Mucosa of gallbladder (tissue), 1 donor: ENCODE data around the gene EGFL8. TPM values are rescaled to one million over a fixed set of nuclear protein-coding genes. Genes with fewer than 3 reads are reported as not detected.
A peak's percentile ranks its signal among the peaks of the same experiment; 100 is the strongest.
"Not testable (repeated sequence)": the region's sequence is repeated elsewhere in the genome, so short reads cannot be mapped to it uniquely, and the experiment has no call there.

ENCODE experiments used
- DNase-seq: peaks from one replicate; pipeline ENCODE4 v3.0.0-alpha.2; 2020; ENCODE audit warnings: low spot score
- total RNA-seq: library from RNA; stranded (reverse); gene quantifications from one replicate; pipeline ENCODE4 v1.2.1, GENCODE V29; 2021
- donor health status: DM: no; HTN: no; CAD: no.

The EGFL8 gene
- 13.6 TPM for total RNA-seq

- no peak for DNase-seq
Observed at GRCh38 chr6:32164295-32164694, at the start of gene EGFL8. EGFL8 (plus strand) TSS chr6:32164595; CDS start chr6:32166166, 1,571 bp downstream.

GRCh38 chr6:32114796-32115195, 49.6 kb upstream of the EGFL8 start:
- no peak for DNase-seq

- no peak for DNase-seq
Observed at GRCh38 chr6:32115623-32116022, 48.8 kb upstream of the EGFL8 start.

- DNase-seq, result no peak
Observed at GRCh38 chr6:32116674-32117073, 47.7 kb upstream of the EGFL8 start.

GRCh38 chr6:32117461-32117860, 46.9 kb upstream of the EGFL8 start:
- DNase-seq, result no peak

GRCh38 chr6:32118782-32119628, 45.4 kb upstream of the EGFL8 start:
- peak; percentile 90 for DNase-seq

GRCh38 chr6:32120573-32121059, 43.8 kb upstream of the EGFL8 start:
- no peak for DNase-seq

- DNase-seq, result no peak
Observed at GRCh38 chr6:32123681-32124080, 40.7 kb upstream of the EGFL8 start.

- DNase-seq, result no peak
Observed at GRCh38 chr6:32126880-32127279, 37.5 kb upstream of the EGFL8 start.

GRCh38 chr6:32127409-32127716, 37.0 kb upstream of the EGFL8 start:
- no peak for DNase-seq

- DNase-seq, result peak; percentile 99
Observed at GRCh38 chr6:32127717-32128592, 36.4 kb upstream of the EGFL8 start, which contains the start of gene ATF6B. ATF6B (minus strand) TSS chr6:32128246; CDS start chr6:32128207, 39 bp downstream.

- no peak for DNase-seq
Observed at GRCh38 chr6:32128751-32129296, 35.6 kb upstream of the EGFL8 start.

- DNase-seq, result no peak
Observed at GRCh38 chr6:32129297-32130088, 34.9 kb upstream of the EGFL8 start.

GRCh38 chr6:32131439-32131948, 32.9 kb upstream of the EGFL8 start:
- no peak for DNase-seq

GRCh38 chr6:32132110-32132509, 32.3 kb upstream of the EGFL8 start:
- no peak for DNase-seq

GRCh38 chr6:32133786-32134185, 30.6 kb upstream of the EGFL8 start:
- DNase-seq, result no peak

GRCh38 chr6:32137454-32137853, 26.9 kb upstream of the EGFL8 start:
- DNase-seq, result no peak

GRCh38 chr6:32139590-32139989, 24.8 kb upstream of the EGFL8 start:
- no peak for DNase-seq

GRCh38 chr6:32140420-32141046, 23.9 kb upstream of the EGFL8 start:
- DNase-seq, result no peak

- not testable (repeated sequence) for DNase-seq
Observed at GRCh38 chr6:32144238-32144637, 20.2 kb upstream of the EGFL8 start.

GRCh38 chr6:32146287-32146686, 18.1 kb upstream of the EGFL8 start:
- no peak for DNase-seq
